Measurements from ENCODE around the gene TSPAN17.

Gene TSPAN17

GRCh38 chr5:176639208-176639607 lies 8.1 kb upstream of the TSPAN17 start:
- CTCF ChIA-PET: interaction anchor here (1.0 to 2.6 kb wide), 2 partner anchors 19 to 22 kb away, joined by 4 to 8 read pairs; no protein-coding TSS in a partner anchor
- POLR2A ChIA-PET: no interaction called here
- TF ChIP-seq CTCF (IDR thresholded peaks at IDR 0.05; ENCODE audit: control extremely low read depth, extremely low read depth, low read depth, missing control alignments): no peak
- no peak for DNase-seq (ENCODE audit: extremely low spot score)

- ChIA-PET POLR2A (no interaction called here), CTCF (interaction anchor here (1.0 to 2.6 kb wide), 2 partner anchors 18 to 21 kb away, joined by 4 to 8 read pairs; no protein-coding TSS in a partner anchor)
- DNase-seq (ENCODE audit: extremely low spot score): no peak
- TF ChIP-seq CTCF (IDR thresholded peaks at IDR 0.05; ENCODE audit: control extremely low read depth, extremely low read depth, low read depth, missing control alignments): no peak
Measured at GRCh38 chr5:176639981-176640380, 7.3 kb upstream of the TSPAN17 start.

- CTCF ChIA-PET: interaction anchor here (2.6 kb wide), 1 partner anchor 20 kb away, joined by 8 read pairs; no protein-coding TSS in a partner anchor
Measured at GRCh38 chr5:176640616-176641015, 6.7 kb upstream of the TSPAN17 start.

GRCh38 chr5:176642675-176643490 lies 4.4 kb upstream of the TSPAN17 start:
- POLR2A ChIA-PET: interaction anchor here (0.6 kb wide), 1 partner anchor 960 kb away, joined by 3 read pairs; no protein-coding TSS in a partner anchor
- DNase-seq (ENCODE audit: extremely low spot score): no peak
- no peak for TF ChIP-seq CTCF (IDR thresholded peaks at IDR 0.05; ENCODE audit: control extremely low read depth, extremely low read depth, low read depth, missing control alignments)
- CTCF ChIA-PET: interaction anchor here (10.1 kb wide), 1 partner anchor 16 kb away, joined by 140 read pairs; no protein-coding TSS in a partner anchor

More at GRCh38 chr5:176640616-176641015, 6.7 kb upstream of the TSPAN17 start:
- no peak for DNase-seq (ENCODE audit: extremely low spot score)
- no peak for TF ChIP-seq CTCF (IDR thresholded peaks at IDR 0.05; ENCODE audit: control extremely low read depth, extremely low read depth, low read depth, missing control alignments)
- POLR2A ChIA-PET: no interaction called here

GRCh38 chr5:176643491-176644219 lies 3.6 kb upstream of the TSPAN17 start:
- no peak for DNase-seq (ENCODE audit: extremely low spot score)
- POLR2A ChIA-PET: interaction anchor here (0.6 kb wide), 1 partner anchor 959 kb away, joined by 3 read pairs; no protein-coding TSS in a partner anchor
- CTCF ChIA-PET: interaction anchor here (10.1 kb wide), 1 partner anchor 15 kb away, joined by 140 read pairs; no protein-coding TSS in a partner anchor
- no peak for TF ChIP-seq CTCF (IDR thresholded peaks at IDR 0.05; ENCODE audit: control extremely low read depth, extremely low read depth, low read depth, missing control alignments)

GRCh38 chr5:176644294-176644693 lies 3.0 kb upstream of the TSPAN17 start:
- DNase-seq (ENCODE audit: extremely low spot score): no peak
- TF ChIP-seq CTCF (IDR thresholded peaks at IDR 0.05; ENCODE audit: control extremely low read depth, extremely low read depth, low read depth, missing control alignments): no peak
- ChIA-PET POLR2A (no interaction called here), CTCF (interaction anchor here (1.0 to 10.1 kb wide), 2 partner anchors 14 to 15 kb away, joined by 3 to 140 read pairs; partner anchors contain the start of genes EIF4E1B and SNCB)
